SJCRH30 (cell line): ENCODE results near the gene SPDYE2B. TPM values are rescaled to one million over a fixed set of nuclear protein-coding genes. Genes with fewer than 3 reads are reported as not detected.

Source experiments
- total RNA-seq: library from RNA; depleted of rRNA; stranded (reverse); fragments of >200 nt; shearing (Covaris generic); gene quantifications from 2 replicates; pipeline ENCODE4 v1.2.3, GENCODE V29; 2014; rRNA removed

SPDYE2B gene
- total RNA-seq, 1 experiment from 2014 or later, result not detected

Other genes with a start within 250 kb of the SPDYE2B start
- gene ORAI2, start 216.7 kb upstream of the SPDYE2B start, total RNA-seq, result 24.6 and 25.6 TPM in 2 replicates
- gene ALKBH4, start 185.5 kb upstream of the SPDYE2B start, total RNA-seq, result 16.2 and 21.1 TPM in 2 replicates
- gene LRWD1, start 185.3 kb upstream of the SPDYE2B start, total RNA-seq, result 26.1 and 27.8 TPM in 2 replicates
- 70.1 and 73.2 TPM in 2 replicates for gene POLR2J, start 171.4 kb upstream of the SPDYE2B start, total RNA-seq
- gene RASA4B, start 132.5 kb upstream of the SPDYE2B start, total RNA-seq, result 1.5 and 2.5 TPM in 2 replicates
- gene UPK3BL2, start 106.6 kb upstream of the SPDYE2B start, total RNA-seq, result 2.8 and 3.7 TPM in 2 replicates
- 0.10 TPM in 1 of 2 replicates, not detected in the other for gene SPDYE2, start 99.1 kb upstream of the SPDYE2B start, total RNA-seq
- gene POLR2J3, start 77.7 kb upstream of the SPDYE2B start, total RNA-seq, result 21.5 and 27.3 TPM in 2 replicates
- gene RASA4, start 33.6 kb upstream of the SPDYE2B start, total RNA-seq, result 3.1 and 5.3 TPM in 2 replicates
- gene UPK3BL1, start 7.5 kb upstream of the SPDYE2B start, total RNA-seq, result 14.8 and 23.6 TPM in 2 replicates
- gene POLR2J2, start 21.3 kb downstream of the SPDYE2B start, total RNA-seq, result 1.0 and 1.6 TPM in 2 replicates
- 9.9 and 10.5 TPM in 2 replicates for gene FAM185A, start 98.7 kb downstream of the SPDYE2B start, total RNA-seq